ENCODE data around the gene GOLGA6L26.
"Not testable (repeated sequence)": the region's sequence is repeated elsewhere in the genome, so short reads cannot be mapped to it uniquely, and the experiment has no call there.

GOLGA6L26 gene

GRCh38 chr15:23334096-23334495 lies at the start of gene GOLGA6L26:
GOLGA6L26 (minus strand) TSS chr15:23334196; CDS start chr15:23334135, 61 bp downstream.
- not testable (repeated sequence) for DNase-seq (ENCODE audit: low read depth)

GRCh38 chr15:23381192-23381591 lies 47.2 kb upstream of the GOLGA6L26 start:
- DNase-seq (ENCODE audit: low read depth), result not testable (repeated sequence)

DNA sequence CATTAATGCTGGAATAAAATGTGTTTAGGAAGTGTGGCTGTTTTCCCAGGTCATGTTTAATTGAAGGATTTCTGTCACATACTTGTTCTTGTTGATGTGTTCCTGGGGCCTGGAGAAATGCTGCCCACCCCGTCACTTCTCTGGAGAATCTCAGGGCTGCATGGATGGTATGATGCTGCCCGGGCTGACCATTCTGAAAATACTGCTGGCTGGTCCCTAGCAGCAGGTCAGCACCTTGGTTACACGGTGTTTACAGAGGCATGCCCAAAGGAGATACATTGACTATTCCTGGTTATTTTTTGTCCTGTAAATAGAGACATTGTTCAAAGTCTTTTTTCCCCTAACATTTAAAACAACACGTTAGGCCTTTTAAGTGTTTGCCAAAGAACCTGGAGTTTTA lies 46.7 kb upstream of the GOLGA6L26 start:
- DNase-seq (ENCODE audit: low read depth), result not testable (repeated sequence)

- DNase-seq (ENCODE audit: low read depth), result not testable (repeated sequence)
Measured at GRCh38 chr15:23378946-23379345, 45.0 kb upstream of the GOLGA6L26 start.

GRCh38 chr15:23374226-23374625 lies 40.2 kb upstream of the GOLGA6L26 start:
- not testable (repeated sequence) for DNase-seq (ENCODE audit: low read depth)

GRCh38 chr15:23372891-23373600 lies 39.0 kb upstream of the GOLGA6L26 start:
- DNase-seq (ENCODE audit: low read depth), result not testable (repeated sequence)

GRCh38 chr15:23372284-23372683 lies 38.3 kb upstream of the GOLGA6L26 start:
- no peak for DNase-seq (ENCODE audit: low read depth)

DNA sequence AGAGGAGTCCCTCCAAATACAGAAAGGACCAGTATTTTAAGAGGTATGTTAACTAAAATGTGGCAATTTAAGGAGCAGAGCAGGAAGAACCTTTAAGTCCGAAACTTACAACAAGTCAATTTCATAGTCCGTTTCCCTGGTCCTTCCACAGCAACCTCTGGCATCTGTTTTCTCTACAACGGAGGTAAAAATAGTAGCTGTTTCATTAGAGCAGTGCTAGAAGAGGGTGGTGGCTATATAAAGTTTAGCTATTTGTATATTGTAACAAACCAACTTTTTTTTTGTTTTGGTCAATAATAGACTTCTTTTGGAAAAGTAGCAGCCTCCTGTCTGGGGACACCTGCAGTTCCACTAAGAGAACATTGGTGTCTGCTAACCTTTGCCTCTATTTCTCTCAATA lies 37.9 kb upstream of the GOLGA6L26 start:
- DNase-seq (ENCODE audit: low read depth), result not testable (repeated sequence)

DNA sequence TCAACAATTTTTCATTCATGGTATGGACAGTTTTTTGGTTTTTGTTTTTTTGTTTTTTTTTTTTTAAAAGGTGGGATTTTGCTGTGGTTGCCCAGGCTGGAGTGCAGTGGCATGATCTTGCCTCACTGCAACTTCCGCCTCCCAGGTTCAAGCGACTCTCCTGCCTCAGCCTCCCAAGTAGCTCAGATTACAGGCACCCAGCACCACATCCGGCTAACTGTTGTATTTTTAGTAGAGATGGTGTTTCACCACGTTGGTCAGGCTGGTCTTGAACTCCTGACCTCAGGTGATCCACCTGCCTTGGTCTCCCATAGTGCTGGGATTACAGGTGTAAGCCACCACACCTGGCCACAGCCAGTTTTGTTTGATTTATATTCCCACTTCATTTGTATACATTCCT lies 37.1 kb upstream of the GOLGA6L26 start:
- DNase-seq (ENCODE audit: low read depth), result not testable (repeated sequence)

GRCh38 chr15:23370578-23370977 lies 36.6 kb upstream of the GOLGA6L26 start:
- no peak for DNase-seq (ENCODE audit: low read depth)

- not testable (repeated sequence) for DNase-seq (ENCODE audit: low read depth)
Measured at GRCh38 chr15:23364261-23364660, 30.3 kb upstream of the GOLGA6L26 start.

- not testable (repeated sequence) for DNase-seq (ENCODE audit: low read depth)
Measured at GRCh38 chr15:23362622-23363021, 28.6 kb upstream of the GOLGA6L26 start.

- not testable (repeated sequence) for DNase-seq (ENCODE audit: low read depth)
Measured at GRCh38 chr15:23354448-23354847, 20.5 kb upstream of the GOLGA6L26 start, which contains the start of gene GOLGA8S. GOLGA8S (plus strand) TSS chr15:23354748; CDS start chr15:23354810, 62 bp downstream.

GRCh38 chr15:23311233-23311632 lies 22.8 kb downstream of the GOLGA6L26 start:
- not testable (repeated sequence) for DNase-seq (ENCODE audit: low read depth)

- not testable (repeated sequence) for DNase-seq (ENCODE audit: low read depth)
Measured at GRCh38 chr15:23305921-23306320, 28.1 kb downstream of the GOLGA6L26 start.

DNA sequence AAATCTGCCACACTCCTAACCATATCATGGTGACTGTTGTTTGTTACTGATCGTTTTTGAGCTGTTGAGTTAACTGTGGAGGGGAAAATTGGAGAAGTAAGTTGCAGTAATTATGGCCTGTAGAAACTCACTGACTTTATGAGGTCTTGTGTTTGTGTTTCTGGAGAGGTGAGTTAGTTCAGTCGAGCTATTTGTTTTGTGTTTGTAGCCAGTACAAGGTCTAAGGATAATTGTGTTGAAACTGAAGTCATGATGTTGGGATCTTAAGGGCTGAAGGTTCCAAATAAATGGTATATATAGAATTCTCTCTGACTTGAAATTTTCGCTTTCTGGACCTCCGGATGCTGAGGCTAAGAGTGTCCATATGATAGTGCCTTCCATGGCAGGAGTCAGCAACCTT lies 29.2 kb downstream of the GOLGA6L26 start:
- DNase-seq (ENCODE audit: low read depth), result not testable (repeated sequence)

DNA sequence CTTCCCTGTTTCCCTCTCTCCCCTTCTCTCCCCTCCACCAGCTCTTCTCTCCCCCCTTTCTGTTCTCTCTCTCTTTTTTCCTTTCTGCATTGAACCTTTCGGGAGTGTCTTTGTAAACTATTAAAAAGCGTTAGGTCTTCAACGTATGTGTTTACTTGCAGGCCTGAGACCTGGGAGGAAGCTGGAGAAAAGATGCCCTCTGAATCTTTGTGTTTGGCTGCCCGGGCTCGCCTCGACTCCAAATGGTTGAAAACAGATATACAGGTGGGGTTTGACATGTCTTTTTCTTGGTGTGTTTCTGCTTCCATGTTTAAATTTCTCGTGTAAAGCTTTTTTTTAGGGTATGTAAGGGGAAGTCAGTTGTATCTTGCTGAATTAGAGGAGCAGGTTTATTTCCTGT lies 29.7 kb downstream of the GOLGA6L26 start:
- DNase-seq (ENCODE audit: low read depth), result not testable (repeated sequence)

DNA sequence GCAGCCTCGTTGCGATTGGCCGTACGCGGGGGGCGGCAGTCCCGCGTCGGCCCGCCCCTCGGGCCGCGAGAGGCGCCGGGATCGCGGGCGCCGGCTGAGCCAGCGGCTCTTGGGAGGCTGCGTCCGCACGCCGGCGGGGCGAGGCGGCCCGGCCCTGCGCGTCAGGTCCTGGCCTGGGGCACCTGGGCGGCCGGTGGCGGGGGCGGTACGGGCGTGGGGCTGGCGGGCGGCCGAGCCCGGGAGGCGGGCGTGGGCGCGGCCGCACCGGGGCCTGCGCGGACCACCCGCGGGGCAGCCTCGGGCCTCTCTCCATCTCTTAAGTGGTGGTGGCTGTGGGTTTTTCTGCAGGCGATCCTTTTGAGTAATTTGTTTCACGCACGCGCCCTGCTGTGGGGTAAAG lies 30.3 kb downstream of the GOLGA6L26 start:
- not testable (repeated sequence) for DNase-seq (ENCODE audit: low read depth)

DNA sequence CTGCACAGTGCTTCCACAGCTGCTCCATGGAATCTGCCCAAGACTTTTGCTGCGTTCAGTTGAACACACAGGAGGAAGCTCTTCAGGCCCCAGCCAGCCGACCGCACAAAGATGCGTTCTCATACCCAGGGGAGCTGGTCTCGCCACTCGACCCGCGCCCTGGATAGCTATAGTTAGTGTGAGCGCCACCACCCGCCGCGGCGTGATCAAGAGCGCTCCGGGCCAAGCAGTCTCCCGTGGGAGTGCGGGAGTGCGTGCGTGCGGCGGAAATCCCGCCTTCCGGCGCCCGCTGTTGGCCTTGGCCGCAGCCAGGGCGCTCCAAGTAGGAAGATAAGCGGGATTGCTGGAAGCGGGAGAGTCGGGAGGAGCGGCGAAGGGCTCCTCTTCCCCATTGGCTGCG lies 30.8 kb downstream of the GOLGA6L26 start:
- DNase-seq (ENCODE audit: low read depth), result not testable (repeated sequence)
